ENCODE results near the gene RCC2.
A peak's percentile ranks its signal among the peaks of the same experiment; 100 is the strongest.
"Not testable (repeated sequence)": the region's sequence is repeated elsewhere in the genome, so short reads cannot be mapped to it uniquely, and the experiment has no call there.

The RCC2 gene

GRCh38 chr1:17439250-17440073, at the start of gene RCC2:
Gene RCC2 (minus strand): TSS chr1:17439677. CDS start chr1:17438514, 1,163 bp downstream.
- DNase-seq (ENCODE audit: low read depth) = peak; percentile 68

GRCh38 chr1:17486242-17486641, 46.8 kb upstream of the RCC2 start:
- no peak for DNase-seq (ENCODE audit: low read depth)

GRCh38 chr1:17485281-17485680, 45.8 kb upstream of the RCC2 start:
- no peak for DNase-seq (ENCODE audit: low read depth)

- DNase-seq (ENCODE audit: low read depth) = not testable (repeated sequence)
Observed at GRCh38 chr1:17481981-17482380, 42.5 kb upstream of the RCC2 start.

GRCh38 chr1:17480846-17481245, 41.4 kb upstream of the RCC2 start:
- no peak for DNase-seq (ENCODE audit: low read depth)

GRCh38 chr1:17475752-17476151, 36.3 kb upstream of the RCC2 start:
- no peak for DNase-seq (ENCODE audit: low read depth)

- DNase-seq (ENCODE audit: low read depth) = not testable (repeated sequence)
Observed at GRCh38 chr1:17474836-17475555, 35.5 kb upstream of the RCC2 start.

- no peak for DNase-seq (ENCODE audit: low read depth)
Observed at GRCh38 chr1:17472814-17473213, 33.3 kb upstream of the RCC2 start.

- DNase-seq (ENCODE audit: low read depth) = no peak
Observed at GRCh38 chr1:17471393-17471792, 31.9 kb upstream of the RCC2 start.

- DNase-seq (ENCODE audit: low read depth) = no peak
Observed at GRCh38 chr1:17470021-17470799, 30.7 kb upstream of the RCC2 start.

GRCh38 chr1:17468357-17469265, 29.1 kb upstream of the RCC2 start:
- not testable (repeated sequence) for DNase-seq (ENCODE audit: low read depth)

- no peak for DNase-seq (ENCODE audit: low read depth)
Observed at GRCh38 chr1:17466359-17466758, 26.9 kb upstream of the RCC2 start.

- DNase-seq (ENCODE audit: low read depth) = no peak
Observed at GRCh38 chr1:17465228-17465627, 25.8 kb upstream of the RCC2 start.

- no peak for DNase-seq (ENCODE audit: low read depth)
Observed at GRCh38 chr1:17463991-17464390, 24.5 kb upstream of the RCC2 start.

- DNase-seq (ENCODE audit: low read depth) = no peak
Observed at GRCh38 chr1:17462669-17463068, 23.2 kb upstream of the RCC2 start.

- DNase-seq (ENCODE audit: low read depth) = no peak
Observed at GRCh38 chr1:17460219-17460618, 20.7 kb upstream of the RCC2 start.

- DNase-seq (ENCODE audit: low read depth) = no peak
Observed at GRCh38 chr1:17458794-17459193, 19.3 kb upstream of the RCC2 start.

- DNase-seq (ENCODE audit: low read depth) = no peak
Observed at GRCh38 chr1:17452686-17453085, 13.2 kb upstream of the RCC2 start.

- DNase-seq (ENCODE audit: low read depth) = not testable (repeated sequence)
Observed at GRCh38 chr1:17452203-17452602, 12.7 kb upstream of the RCC2 start.

GRCh38 chr1:17451731-17452130, 12.3 kb upstream of the RCC2 start:
- DNase-seq (ENCODE audit: low read depth) = no peak

GRCh38 chr1:17447501-17447992, 8.1 kb upstream of the RCC2 start:
- no peak for DNase-seq (ENCODE audit: low read depth)

All from activated T-cell treated with anti-CD3 and anti-CD28 coated beads for 24 hours (primary cell).